SU-DHL-6 (cell line): ENCODE data around the gene SGK1.

Experiments used
- H2AFZ ChIP-seq: fragments of 200-600 bp; sonication (generic); 2 replicates; pipeline ENCODE4 v1.6.1; 2014; ENCODE audit warnings: low read depth, mild to moderate bottlenecking, moderate library complexity, mixed read lengths, antibody characterized with exemption, low read length; ENCODE audit not compliant: severe bottlenecking
- H3F3A ChIP-seq: fragments of 200-600 bp; shearing (Covaris generic); 2 replicates; pipeline ENCODE4 v1.6.0; 2016; ENCODE audit warnings: antibody characterized with exemption, mild to moderate bottlenecking; ENCODE audit not compliant: insufficient read depth
- H3K27ac ChIP-seq: fragments of 200-600 bp; sonication (generic); 2 replicates; pipeline ENCODE4 v1.5.1; 2016; ENCODE audit warnings: low read depth, mild to moderate bottlenecking, low read length, moderate library complexity, mixed read lengths
- H3K27me3 ChIP-seq: fragments of 200-600 bp; sonication (generic), shearing (Covaris generic); 2 replicates; pipeline ENCODE4 v1.6.0; 2014; ENCODE audit warnings: mild to moderate bottlenecking, low read length
- H3K36me3 ChIP-seq: fragments of 200-600 bp; sonication (generic); 2 replicates; pipeline ENCODE4 v1.6.1; 2014; ENCODE audit warnings: mild to moderate bottlenecking, low read length, mixed read lengths
- H3K4me2 ChIP-seq: fragments of 300-600, 200-600 bp; shearing (Covaris generic), sonication (generic); 2 replicates; pipeline ENCODE4 v1.6.0; 2014; ENCODE audit warnings: low read length, low read depth, mild to moderate bottlenecking; ENCODE audit not compliant: poor library complexity, severe bottlenecking
- H3K4me3 ChIP-seq: fragments of 200-600 bp; sonication (generic); 2 replicates; pipeline ENCODE4 v1.5.1; 2014; ENCODE audit warnings: antibody characterized with exemption, low read length, mild to moderate bottlenecking, mixed read lengths; ENCODE audit not compliant: insufficient read depth, poor library complexity, severe bottlenecking
- H3K79me2 ChIP-seq: fragments of 200-600 bp; sonication (generic); 2 replicates; pipeline ENCODE4 v1.6.1; 2014; ENCODE audit warnings: mild to moderate bottlenecking, low read length, moderate library complexity; ENCODE audit not compliant: insufficient read depth
- H3K9ac ChIP-seq: fragments of 200-600 bp; sonication (generic); 2 replicates; pipeline ENCODE4 v1.7.0; 2014; ENCODE audit warnings: mild to moderate bottlenecking, low read length
- H3K9me2 ChIP-seq: fragments of 200-600 bp; sonication (generic); replicated peaks from 2 replicates; pipeline ENCODE4 v1.6.1; 2014; ENCODE audit warnings: low read length; ENCODE audit not compliant: insufficient read depth
- H3K9me3 ChIP-seq: fragments of 200-600 bp; sonication (generic); 2 replicates; pipeline ENCODE4 v1.6.1; 2014; ENCODE audit warnings: low read length, mixed read lengths; ENCODE audit not compliant: insufficient read depth
- H4K20me1 ChIP-seq: fragments of 200-600 bp; sonication (generic); 2 replicates; pipeline ENCODE4 v1.6.1; 2014; ENCODE audit warnings: low read depth, mild to moderate bottlenecking, antibody characterized with exemption, low read length, moderate library complexity, mixed read lengths
- EZH2phosphoT487 ChIP-seq: fragments of 200-600 bp; sonication (generic), shearing (Covaris generic); conservative IDR thresholded peaks from 2 replicates; pipeline ENCODE4 v1.6.1; 2018; ENCODE audit warnings: mild to moderate bottlenecking, antibody characterized with exemption, low read length, moderate library complexity, mixed read lengths
- TF ChIP-seq, protein P1 (sequence below): fragments of 200-600 bp; sonication (generic); IDR thresholded peaks from one replicate; pipeline ENCODE4 v1.5.1; 2017; ENCODE audit warnings: antibody characterized with exemption, mild to moderate bottlenecking, low read length, moderate library complexity; ENCODE audit not compliant: insufficient read depth, poor library complexity, severe bottlenecking

SGK1 gene

DNA sequence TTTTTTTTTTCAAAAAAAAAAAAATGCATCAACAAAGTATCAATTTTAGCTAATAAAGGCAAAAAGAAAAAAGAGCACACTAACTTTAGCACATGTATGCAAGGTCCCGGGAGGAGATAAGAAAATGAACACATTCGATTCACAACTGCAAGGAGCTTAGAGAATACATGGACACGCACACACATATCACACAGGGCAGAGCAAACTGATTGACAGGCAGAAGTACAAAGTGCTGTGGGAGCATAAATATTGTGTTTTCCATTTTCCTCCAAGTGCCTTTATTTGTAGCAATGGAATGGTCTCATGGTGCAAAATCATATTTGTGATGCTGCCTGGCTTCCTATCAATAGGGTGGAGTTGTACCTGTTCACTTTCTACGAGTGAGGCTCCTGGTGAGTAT is 63.8 kb downstream of the SGK1 start:
- Histone ChIP-seq H4K20me1 (no peaks in the 10 kb centered on the region), H2AFZ (no peak overlapping the region), H3K9ac (no peak overlapping the region), H3K4me3 (no peak overlapping the region), H3K27me3 (no peaks in the 10 kb centered on the region), H3K9me3 (no peaks in the 10 kb centered on the region), H3K79me2 (no peaks in the 10 kb centered on the region), H3K36me3 (no peaks in the 10 kb centered on the region), H3F3A (peaks cover 7% of the 10 kb centered on the region; the same call in 1 of the 2 replicates), H3K9me2 (no peaks in the 10 kb centered on the region), H3K4me2 (no peak overlapping the region), H3K27ac (no peak overlapping the region)
- no peak for TF ChIP-seq EZH2phosphoT487
- TF ChIP-seq, protein P1, sequence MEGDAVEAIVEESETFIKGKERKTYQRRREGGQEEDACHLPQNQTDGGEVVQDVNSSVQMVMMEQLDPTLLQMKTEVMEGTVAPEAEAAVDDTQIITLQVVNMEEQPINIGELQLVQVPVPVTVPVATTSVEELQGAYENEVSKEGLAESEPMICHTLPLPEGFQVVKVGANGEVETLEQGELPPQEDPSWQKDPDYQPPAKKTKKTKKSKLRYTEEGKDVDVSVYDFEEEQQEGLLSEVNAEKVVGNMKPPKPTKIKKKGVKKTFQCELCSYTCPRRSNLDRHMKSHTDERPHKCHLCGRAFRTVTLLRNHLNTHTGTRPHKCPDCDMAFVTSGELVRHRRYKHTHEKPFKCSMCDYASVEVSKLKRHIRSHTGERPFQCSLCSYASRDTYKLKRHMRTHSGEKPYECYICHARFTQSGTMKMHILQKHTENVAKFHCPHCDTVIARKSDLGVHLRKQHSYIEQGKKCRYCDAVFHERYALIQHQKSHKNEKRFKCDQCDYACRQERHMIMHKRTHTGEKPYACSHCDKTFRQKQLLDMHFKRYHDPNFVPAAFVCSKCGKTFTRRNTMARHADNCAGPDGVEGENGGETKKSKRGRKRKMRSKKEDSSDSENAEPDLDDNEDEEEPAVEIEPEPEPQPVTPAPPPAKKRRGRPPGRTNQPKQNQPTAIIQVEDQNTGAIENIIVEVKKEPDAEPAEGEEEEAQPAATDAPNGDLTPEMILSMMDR = no peak

DNA sequence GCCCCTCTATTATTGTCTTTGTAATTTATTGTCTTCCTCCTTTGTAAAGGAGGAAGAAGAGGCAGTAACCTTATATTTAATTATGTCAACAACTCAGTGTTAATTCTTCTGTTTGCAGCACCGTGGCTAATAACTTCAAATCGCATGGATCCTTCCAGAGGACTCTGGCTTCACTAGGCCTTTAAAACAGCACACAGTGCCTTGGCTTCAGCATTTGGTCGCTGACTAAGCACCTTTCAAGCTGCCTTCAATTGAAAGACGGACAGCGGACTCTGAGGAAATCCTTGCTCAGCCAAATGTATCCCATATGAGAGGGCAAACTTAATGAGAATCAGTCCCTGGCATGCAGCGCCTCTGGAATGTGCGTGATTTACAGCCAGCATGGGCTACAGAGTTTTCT is 64.2 kb downstream of the SGK1 start:
- H3K4me2 ChIP-seq = no peak overlapping the region
- H3K27ac ChIP-seq = no peak overlapping the region
- no peak for TF ChIP-seq EZH2phosphoT487
- TF ChIP-seq, protein P1 = no peak
- no peak overlapping the region for H3K9ac ChIP-seq
- no peaks in the 10 kb centered on the region for H3K27me3 ChIP-seq
- peaks cover 7% of the 10 kb centered on the region; the same call in 1 of the 2 replicates for H3F3A ChIP-seq
- H4K20me1 ChIP-seq = no peaks in the 10 kb centered on the region
- no peaks in the 10 kb centered on the region for H3K36me3 ChIP-seq
- H3K79me2 ChIP-seq = no peaks in the 10 kb centered on the region
- no peaks in the 10 kb centered on the region for H3K9me2 ChIP-seq
- H2AFZ ChIP-seq = no peak overlapping the region
- H3K4me3 ChIP-seq = no peak overlapping the region
- no peaks in the 10 kb centered on the region for H3K9me3 ChIP-seq

DNA sequence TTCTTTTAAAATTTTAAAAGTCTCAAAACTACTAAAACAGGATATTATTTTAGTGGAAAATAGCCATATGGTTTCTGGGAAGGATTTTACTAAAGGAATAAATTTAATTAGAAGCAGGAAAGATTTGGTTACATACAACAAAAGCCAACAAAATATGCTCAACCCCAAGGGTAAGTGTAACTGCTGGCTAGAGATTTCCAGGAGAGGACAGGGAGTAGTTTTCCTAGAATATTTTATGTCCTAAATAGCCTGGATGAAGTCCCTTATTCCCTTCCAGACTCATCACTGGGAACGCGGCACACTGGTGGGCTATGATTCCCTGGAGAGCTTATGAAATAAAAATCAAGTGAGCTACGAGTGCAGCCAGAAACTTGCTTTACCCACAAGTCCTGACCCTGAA is 66.6 kb downstream of the SGK1 start:
- Histone ChIP-seq H3K4me2 (no peak overlapping the region), H3K9me2 (no peaks in the 10 kb centered on the region), H3F3A (peaks cover 24% of the 10 kb centered on the region), H4K20me1 (no peaks in the 10 kb centered on the region), H3K27ac (no peak overlapping the region), H3K27me3 (no peaks in the 10 kb centered on the region), H3K36me3 (no peaks in the 10 kb centered on the region), H3K9me3 (no peaks in the 10 kb centered on the region), H3K4me3 (no peak overlapping the region), H3K79me2 (no peaks in the 10 kb centered on the region), H2AFZ (no peak overlapping the region), H3K9ac (no peak overlapping the region)
- no peak for TF ChIP-seq EZH2phosphoT487
- TF ChIP-seq, protein P1 = no peak
